ENCODE measurements around the gene ESYT3. TPM values are rescaled to one million over a fixed set of nuclear protein-coding genes. Genes with fewer than 3 reads are reported as not detected.

ESYT3 gene
- total and polyA plus RNA-seq, 2 experiments from 2014 or later, result 3.5 to 8.2 TPM

DNA sequence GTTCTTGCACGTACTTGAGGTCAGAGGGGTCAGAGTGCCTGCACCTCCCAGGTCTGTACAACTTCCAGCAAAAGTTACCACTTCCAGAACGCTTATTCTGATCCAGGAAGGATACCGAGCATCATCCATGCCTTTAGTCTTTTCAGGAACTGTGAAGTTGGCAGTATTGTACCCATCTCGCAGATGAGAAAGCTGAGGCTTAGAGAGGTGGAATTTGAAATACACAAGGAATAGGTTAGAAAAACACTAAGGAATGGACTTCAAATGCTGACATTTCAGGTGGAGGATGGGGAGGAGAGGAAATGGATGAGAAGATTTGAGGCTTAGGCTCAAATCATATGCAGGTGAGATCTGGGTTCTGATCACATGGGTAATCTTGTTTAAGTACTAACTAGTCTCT is 11.2 kb downstream of the ESYT3 start:
- no peak overlapping the region for H3K27ac Mint-ChIP-seq
- H2AFZ ChIP-seq, result no peak overlapping the region
- H3K27me3 ChIP-seq (ENCODE audit: insufficient read depth), result no peaks in the 10 kb centered on the region
- H3K4me3 Mint-ChIP-seq, result no peak overlapping the region
- H3F3A ChIP-seq (replicated peaks; ENCODE audit: low read depth), result no peaks in the 10 kb centered on the region
- DNase-seq (ENCODE audit: low spot score), result no peak
- no peaks in the 10 kb centered on the region for H3K36me3 Mint-ChIP-seq (ENCODE audit: low read depth)
- TF ChIP-seq CTCF (conservative IDR thresholded peaks at IDR 0.05; ENCODE audit: low read depth in 2 of 2), result no peak
- no peak for TF ChIP-seq EZH2 (IDR thresholded peaks at IDR 0.05; ENCODE audit: low read depth, unreplicated experiment)
- TF ChIP-seq JUNB (IDR thresholded peaks at IDR 0.05; ENCODE audit: unreplicated experiment), result no peak
- TF ChIP-seq, protein P1, sequence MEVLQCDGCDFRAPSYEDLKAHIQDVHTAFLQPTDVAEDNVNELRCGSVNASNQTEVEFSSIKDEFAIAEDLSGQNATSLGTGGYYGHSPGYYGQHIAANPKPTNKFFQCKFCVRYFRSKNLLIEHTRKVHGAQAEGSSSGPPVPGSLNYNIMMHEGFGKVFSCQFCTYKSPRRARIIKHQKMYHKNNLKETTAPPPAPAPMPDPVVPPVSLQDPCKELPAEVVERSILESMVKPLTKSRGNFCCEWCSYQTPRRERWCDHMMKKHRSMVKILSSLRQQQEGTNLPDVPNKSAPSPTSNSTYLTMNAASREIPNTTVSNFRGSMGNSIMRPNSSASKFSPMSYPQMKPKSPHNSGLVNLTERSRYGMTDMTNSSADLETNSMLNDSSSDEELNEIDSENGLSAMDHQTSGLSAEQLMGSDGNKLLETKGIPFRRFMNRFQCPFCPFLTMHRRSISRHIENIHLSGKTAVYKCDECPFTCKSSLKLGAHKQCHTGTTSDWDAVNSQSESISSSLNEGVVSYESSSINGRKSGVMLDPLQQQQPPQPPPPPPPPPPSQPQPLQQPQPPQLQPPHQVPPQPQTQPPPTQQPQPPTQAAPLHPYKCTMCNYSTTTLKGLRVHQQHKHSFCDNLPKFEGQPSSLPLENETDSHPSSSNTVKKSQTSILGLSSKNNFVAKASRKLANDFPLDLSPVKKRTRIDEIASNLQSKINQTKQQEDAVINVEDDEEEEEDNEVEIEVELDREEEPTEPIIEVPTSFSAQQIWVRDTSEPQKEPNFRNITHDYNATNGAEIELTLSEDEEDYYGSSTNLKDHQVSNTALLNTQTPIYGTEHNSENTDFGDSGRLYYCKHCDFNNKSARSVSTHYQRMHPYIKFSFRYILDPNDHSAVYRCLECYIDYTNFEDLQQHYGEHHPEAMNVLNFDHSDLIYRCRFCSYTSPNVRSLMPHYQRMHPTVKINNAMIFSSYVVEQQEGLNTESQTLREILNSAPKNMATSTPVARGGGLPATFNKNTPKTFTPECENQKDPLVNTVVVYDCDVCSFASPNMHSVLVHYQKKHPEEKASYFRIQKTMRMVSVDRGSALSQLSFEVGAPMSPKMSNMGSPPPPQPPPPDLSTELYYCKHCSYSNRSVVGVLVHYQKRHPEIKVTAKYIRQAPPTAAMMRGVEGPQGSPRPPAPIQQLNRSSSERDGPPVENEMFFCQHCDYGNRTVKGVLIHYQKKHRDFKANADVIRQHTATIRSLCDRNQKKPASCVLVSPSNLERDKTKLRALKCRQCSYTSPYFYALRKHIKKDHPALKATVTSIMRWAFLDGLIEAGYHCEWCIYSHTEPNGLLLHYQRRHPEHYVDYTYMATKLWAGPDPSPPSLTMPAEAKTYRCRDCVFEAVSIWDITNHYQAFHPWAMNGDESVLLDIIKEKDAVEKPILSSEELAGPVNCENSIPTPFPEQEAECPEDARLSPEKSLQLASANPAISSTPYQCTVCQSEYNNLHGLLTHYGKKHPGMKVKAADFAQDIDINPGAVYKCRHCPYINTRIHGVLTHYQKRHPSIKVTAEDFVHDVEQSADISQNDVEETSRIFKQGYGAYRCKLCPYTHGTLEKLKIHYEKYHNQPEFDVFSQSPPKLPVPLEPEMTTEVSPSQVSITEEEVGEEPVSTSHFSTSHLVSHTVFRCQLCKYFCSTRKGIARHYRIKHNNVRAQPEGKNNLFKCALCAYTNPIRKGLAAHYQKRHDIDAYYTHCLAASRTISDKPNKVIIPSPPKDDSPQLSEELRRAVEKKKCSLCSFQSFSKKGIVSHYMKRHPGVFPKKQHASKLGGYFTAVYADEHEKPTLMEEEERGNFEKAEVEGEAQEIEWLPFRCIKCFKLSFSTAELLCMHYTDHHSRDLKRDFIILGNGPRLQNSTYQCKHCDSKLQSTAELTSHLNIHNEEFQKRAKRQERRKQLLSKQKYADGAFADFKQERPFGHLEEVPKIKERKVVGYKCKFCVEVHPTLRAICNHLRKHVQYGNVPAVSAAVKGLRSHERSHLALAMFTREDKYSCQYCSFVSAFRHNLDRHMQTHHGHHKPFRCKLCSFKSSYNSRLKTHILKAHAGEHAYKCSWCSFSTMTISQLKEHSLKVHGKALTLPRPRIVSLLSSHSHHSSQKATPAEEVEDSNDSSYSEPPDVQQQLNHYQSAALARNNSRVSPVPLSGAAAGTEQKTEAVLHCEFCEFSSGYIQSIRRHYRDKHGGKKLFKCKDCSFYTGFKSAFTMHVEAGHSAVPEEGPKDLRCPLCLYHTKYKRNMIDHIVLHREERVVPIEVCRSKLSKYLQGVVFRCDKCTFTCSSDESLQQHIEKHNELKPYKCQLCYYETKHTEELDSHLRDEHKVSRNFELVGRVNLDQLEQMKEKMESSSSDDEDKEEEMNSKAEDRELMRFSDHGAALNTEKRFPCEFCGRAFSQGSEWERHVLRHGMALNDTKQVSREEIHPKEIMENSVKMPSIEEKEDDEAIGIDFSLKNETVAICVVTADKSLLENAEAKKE (CRISPR knock-in tag; IDR thresholded peaks at IDR 0.05), result no peak
- TF ChIP-seq POLR2AphosphoS5 (IDR thresholded peaks at IDR 0.05; ENCODE audit: low read depth), result no peak
- no peak for TF ChIP-seq EZH2phosphoT487 (IDR thresholded peaks at IDR 0.05; ENCODE audit: unreplicated experiment)
- TF ChIP-seq STAT1 (IDR thresholded peaks at IDR 0.05; ENCODE audit: unreplicated experiment), result no peak
- no peak for TF ChIP-seq REST (IDR thresholded peaks at IDR 0.05; ENCODE audit: unreplicated experiment)
- TF ChIP-seq ZNF331 (CRISPR knock-in tag; IDR thresholded peaks at IDR 0.05; ENCODE audit: low read depth), result no peak
- TF ChIP-seq NANOG (IDR thresholded peaks at IDR 0.05; ENCODE audit: borderline replicate concordance), result no peak
- no peak for TF ChIP-seq CREB1 (CRISPR knock-in tag; IDR thresholded peaks at IDR 0.05; ENCODE audit: low read depth)
- TF ChIP-seq ZNF114 (CRISPR knock-in tag; IDR thresholded peaks at IDR 0.05), result no peak
- no peak for TF ChIP-seq ETS1 (IDR thresholded peaks at IDR 0.05)
- ATAC-seq, result no peak
- H3K4me3 ChIP-seq, result no peak overlapping the region
- peaks cover 3% of the 10 kb centered on the region for H3K27me3 Mint-ChIP-seq (ENCODE audit: insufficient read depth, low read depth, poor library complexity)
- no peaks in the 10 kb centered on the region for H3K79me2 ChIP-seq (replicated peaks; ENCODE audit: insufficient read depth)
- no peaks in the 10 kb centered on the region for H3K9me2 ChIP-seq (ENCODE audit: insufficient read depth)
- H3K4me1 Mint-ChIP-seq, result peaks cover 9% of the 10 kb centered on the region
- no peaks in the 10 kb centered on the region for H3K36me3 ChIP-seq (ENCODE audit: insufficient read depth)
- H3K27ac ChIP-seq (ENCODE audit: low read depth), result no peak overlapping the region
- 0 out of 2 replicates have a peak, but pooled peaks cover 2% of the 10 kb centered on the region for H4K20me1 ChIP-seq (replicated peaks; ENCODE audit: insufficient read depth)
- H3K4me2 ChIP-seq, result no peak overlapping the region
- H3K9me3 Mint-ChIP-seq, result no peaks in the 10 kb centered on the region
- H3K4me1 ChIP-seq (ENCODE audit: insufficient read depth), result no peaks in the 10 kb centered on the region; the same call in 1 of the 2 replicates
